LNCaP clone FGC (cell line): ENCODE data around the gene NRARP.
A peak's percentile ranks its signal among the peaks of the same experiment; 100 is the strongest.

Experiments used
- DNase-seq: peaks from one replicate; pipeline ENCODE4 v3.0.0-alpha.2; 2011; ENCODE audit warnings: low read depth
- H3K4me3 ChIP-seq: 2 replicates; pipeline ENCODE4 v1.5.1; 2011; ENCODE audit warnings: mild to moderate bottlenecking, low read depth, low read length, control low read depth
- CTCF ChIP-seq: IDR thresholded peaks from 2 replicates; pipeline ENCODE4 v1.5.1; 2012; ENCODE audit warnings: mild to moderate bottlenecking; ENCODE audit not compliant: control insufficient read depth, insufficient read depth; ENCODE audit errors: extremely low read depth

Gene NRARP

GRCh38 chr9:137256856-137257255 is 45.2 kb downstream of the NRARP start:
- peak overlapping the region; percentile 98 for H3K4me3 ChIP-seq
- no peak for TF ChIP-seq CTCF
- no peak for DNase-seq

GRCh38 chr9:137256362-137256761 is 45.7 kb downstream of the NRARP start:
- no peak for TF ChIP-seq CTCF
- peak overlapping the region; percentile 98 for H3K4me3 ChIP-seq
- no peak for DNase-seq

- no peak for TF ChIP-seq CTCF
- DNase-seq = no peak
These were observed 46.5 kb downstream of the NRARP start for GRCh38 chr9:137255448-137256114.

GRCh38 chr9:137254624-137255447 is 47.2 kb downstream of the NRARP start, which contains the start of gene NELFB:
Gene NELFB (plus strand): TSS chr9:137255327.
- no peak for TF ChIP-seq CTCF
- peak within 1 kb of the TSS; percentile 98 for H3K4me3 ChIP-seq
- peak; percentile 27 for DNase-seq

More at GRCh38 chr9:137255448-137256114, 46.5 kb downstream of the NRARP start:
- H3K4me3 ChIP-seq = peak overlapping the region; percentile 98

GRCh38 chr9:137253717-137254623 is 48.1 kb downstream of the NRARP start:
- DNase-seq = no peak
- TF ChIP-seq CTCF = no peak
- H3K4me3 ChIP-seq = peak overlapping the region; percentile 98
